DOHH2 (cell line): ENCODE results near the gene BCL2L1.

Source experiments
- H3F3A ChIP-seq: fragments of 200-600 bp; sonication (generic), shearing (Covaris generic); 2 replicates; pipeline ENCODE4 v1.6.0; 2016; ENCODE audit warnings: antibody characterized with exemption, mild to moderate bottlenecking; ENCODE audit not compliant: control insufficient read depth, insufficient read depth
- H3K27ac ChIP-seq: fragments of 200-600 bp; sonication (generic); 2 replicates; pipeline ENCODE4 v1.5.1; 2014; ENCODE audit warnings: low read depth, mild to moderate bottlenecking, low read length, moderate library complexity
- H3K27me3 ChIP-seq: fragments of 200-600 bp; sonication (generic); 2 replicates; pipeline ENCODE4 v1.6.1; 2014; ENCODE audit warnings: mild to moderate bottlenecking, low read length, mixed read lengths; ENCODE audit not compliant: control insufficient read depth
- H3K36me3 ChIP-seq: fragments of 200-600 bp; sonication (generic); 2 replicates; pipeline ENCODE4 v1.6.1; 2014; ENCODE audit warnings: mild to moderate bottlenecking, low read length, moderate library complexity, mixed read lengths; ENCODE audit not compliant: control insufficient read depth
- H3K4me1 ChIP-seq: fragments of 200-600 bp; sonication (generic); 2 replicates; pipeline ENCODE4 v1.6.1; 2014; ENCODE audit warnings: mild to moderate bottlenecking, low read length, mixed read lengths; ENCODE audit not compliant: control insufficient read depth
- H3K4me2 ChIP-seq: fragments of 200-600 bp; sonication (generic); 2 replicates; pipeline ENCODE4 v1.6.0; 2014; ENCODE audit warnings: mild to moderate bottlenecking, low read length, moderate library complexity
- H3K4me3 ChIP-seq: fragments of 200-600 bp; sonication (generic); 2 replicates; pipeline ENCODE4 v1.5.1; 2014; ENCODE audit warnings: mild to moderate bottlenecking, low read length, mixed read lengths
- H3K79me2 ChIP-seq: fragments of 200-600 bp; sonication (generic); 2 replicates; pipeline ENCODE4 v1.6.1; 2014; ENCODE audit warnings: mild to moderate bottlenecking, low read length, mixed read lengths; ENCODE audit not compliant: control insufficient read depth
- H3K9me2 ChIP-seq: fragments of 200-600 bp; sonication (generic); replicated peaks from 2 replicates; pipeline ENCODE4 v1.6.1; 2014; ENCODE audit warnings: mild to moderate bottlenecking, low read length, mixed read lengths; ENCODE audit not compliant: control insufficient read depth
- H3K9me3 ChIP-seq: fragments of 200-600 bp; sonication (generic); 2 replicates; pipeline ENCODE4 v1.6.1; 2014; ENCODE audit warnings: antibody characterized with exemption, low read length, mixed read lengths; ENCODE audit not compliant: control insufficient read depth, insufficient read depth
- H4K20me1 ChIP-seq: fragments of 200-600 bp; sonication (generic); 2 replicates; pipeline ENCODE4 v1.6.0; 2014; ENCODE audit warnings: low read depth, mild to moderate bottlenecking, antibody characterized with exemption, low read length, moderate library complexity; ENCODE audit not compliant: control insufficient read depth, insufficient read depth
- EZH2phosphoT487 ChIP-seq: fragments of 200-600 bp; sonication (generic); IDR thresholded peaks from 2 replicates; pipeline ENCODE4 v1.6.1; 2017; ENCODE audit warnings: borderline replicate concordance, mild to moderate bottlenecking, antibody characterized with exemption, low read length, moderate library complexity, mixed read lengths
- TF ChIP-seq, protein P1 (sequence below): fragments of 200-600 bp; sonication (generic); IDR thresholded peaks from one replicate; pipeline ENCODE4 v1.5.1; 2014; ENCODE audit warnings: antibody characterized with exemption, mild to moderate bottlenecking, low read depth, low read length; ENCODE audit not compliant: poor library complexity, severe bottlenecking

The BCL2L1 gene

DNA sequence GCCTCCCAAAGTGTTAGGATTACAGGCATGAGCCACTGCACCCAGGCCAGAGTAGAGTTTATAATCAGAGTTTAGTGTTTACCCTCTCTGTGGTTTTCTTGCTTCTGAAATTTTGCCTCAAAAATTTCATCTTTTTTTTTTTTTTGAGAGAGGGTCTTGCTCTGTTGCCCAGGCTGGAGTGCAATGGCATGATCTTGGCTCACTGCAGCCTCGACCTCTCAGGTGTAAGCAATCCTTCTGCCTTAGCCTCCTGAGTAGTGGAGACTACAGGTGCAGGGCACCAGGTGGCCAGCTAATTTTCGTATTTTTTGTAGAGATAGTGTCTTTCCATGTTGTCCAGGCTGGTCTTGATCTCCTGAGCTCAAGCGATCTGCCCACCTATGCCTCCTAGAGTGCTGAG is 45.1 kb upstream of the BCL2L1 start:
- TF ChIP-seq EZH2phosphoT487: no peak
- TF ChIP-seq, protein P1, sequence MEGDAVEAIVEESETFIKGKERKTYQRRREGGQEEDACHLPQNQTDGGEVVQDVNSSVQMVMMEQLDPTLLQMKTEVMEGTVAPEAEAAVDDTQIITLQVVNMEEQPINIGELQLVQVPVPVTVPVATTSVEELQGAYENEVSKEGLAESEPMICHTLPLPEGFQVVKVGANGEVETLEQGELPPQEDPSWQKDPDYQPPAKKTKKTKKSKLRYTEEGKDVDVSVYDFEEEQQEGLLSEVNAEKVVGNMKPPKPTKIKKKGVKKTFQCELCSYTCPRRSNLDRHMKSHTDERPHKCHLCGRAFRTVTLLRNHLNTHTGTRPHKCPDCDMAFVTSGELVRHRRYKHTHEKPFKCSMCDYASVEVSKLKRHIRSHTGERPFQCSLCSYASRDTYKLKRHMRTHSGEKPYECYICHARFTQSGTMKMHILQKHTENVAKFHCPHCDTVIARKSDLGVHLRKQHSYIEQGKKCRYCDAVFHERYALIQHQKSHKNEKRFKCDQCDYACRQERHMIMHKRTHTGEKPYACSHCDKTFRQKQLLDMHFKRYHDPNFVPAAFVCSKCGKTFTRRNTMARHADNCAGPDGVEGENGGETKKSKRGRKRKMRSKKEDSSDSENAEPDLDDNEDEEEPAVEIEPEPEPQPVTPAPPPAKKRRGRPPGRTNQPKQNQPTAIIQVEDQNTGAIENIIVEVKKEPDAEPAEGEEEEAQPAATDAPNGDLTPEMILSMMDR: no peak
- H3K27me3 ChIP-seq: no peaks in the 10 kb centered on the region
- H3K4me1 ChIP-seq: no peaks in the 10 kb centered on the region
- H4K20me1 ChIP-seq: no peaks in the 10 kb centered on the region; the same call in 1 of the 2 replicates
- no peak overlapping the region for H3K4me2 ChIP-seq
- no peak overlapping the region for H3K4me3 ChIP-seq
- peaks cover 81% of the 10 kb centered on the region for H3K36me3 ChIP-seq
- 0 out of 2 replicates have a peak, but pooled peaks cover 3% of the 10 kb centered on the region for H3F3A ChIP-seq
- peaks cover 32% of the 10 kb centered on the region for H3K79me2 ChIP-seq
- H3K9me2 ChIP-seq: no peaks in the 10 kb centered on the region
- H3K27ac ChIP-seq: no peak overlapping the region
- no peaks in the 10 kb centered on the region for H3K9me3 ChIP-seq

DNA sequence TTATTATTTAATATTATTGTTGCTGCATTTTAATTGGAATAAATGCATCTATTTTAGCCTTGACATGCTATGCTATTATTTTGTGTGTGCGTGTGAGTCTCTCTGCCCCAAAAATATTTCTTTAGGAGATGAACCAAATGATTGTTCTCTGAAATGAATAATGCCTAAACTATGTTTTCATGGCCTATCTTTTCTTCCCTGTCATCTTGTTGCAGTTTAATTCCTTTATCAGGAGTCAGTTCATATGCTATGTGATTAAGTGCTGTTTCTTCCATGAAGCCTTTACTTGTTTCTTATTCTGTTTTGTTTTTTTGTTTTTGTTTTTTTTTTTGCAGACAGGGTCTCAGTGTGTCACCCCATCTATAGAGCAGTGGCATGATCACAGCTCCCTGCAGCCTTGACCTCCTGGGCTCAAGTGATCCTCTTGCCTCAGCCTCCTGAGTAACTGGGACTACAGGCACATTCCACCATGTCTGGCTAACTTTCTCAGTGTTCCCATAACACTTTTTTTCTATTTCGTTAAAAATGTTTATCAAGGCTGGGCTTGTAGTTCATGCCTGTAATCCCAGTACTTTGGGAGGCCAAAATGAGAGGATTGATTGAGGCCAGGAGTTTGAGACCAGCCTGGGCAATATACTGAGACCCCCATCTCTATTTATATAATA is 42.1 kb upstream of the BCL2L1 start:
- peaks cover 80% of the 10 kb centered on the region for H3K36me3 ChIP-seq

DNA sequence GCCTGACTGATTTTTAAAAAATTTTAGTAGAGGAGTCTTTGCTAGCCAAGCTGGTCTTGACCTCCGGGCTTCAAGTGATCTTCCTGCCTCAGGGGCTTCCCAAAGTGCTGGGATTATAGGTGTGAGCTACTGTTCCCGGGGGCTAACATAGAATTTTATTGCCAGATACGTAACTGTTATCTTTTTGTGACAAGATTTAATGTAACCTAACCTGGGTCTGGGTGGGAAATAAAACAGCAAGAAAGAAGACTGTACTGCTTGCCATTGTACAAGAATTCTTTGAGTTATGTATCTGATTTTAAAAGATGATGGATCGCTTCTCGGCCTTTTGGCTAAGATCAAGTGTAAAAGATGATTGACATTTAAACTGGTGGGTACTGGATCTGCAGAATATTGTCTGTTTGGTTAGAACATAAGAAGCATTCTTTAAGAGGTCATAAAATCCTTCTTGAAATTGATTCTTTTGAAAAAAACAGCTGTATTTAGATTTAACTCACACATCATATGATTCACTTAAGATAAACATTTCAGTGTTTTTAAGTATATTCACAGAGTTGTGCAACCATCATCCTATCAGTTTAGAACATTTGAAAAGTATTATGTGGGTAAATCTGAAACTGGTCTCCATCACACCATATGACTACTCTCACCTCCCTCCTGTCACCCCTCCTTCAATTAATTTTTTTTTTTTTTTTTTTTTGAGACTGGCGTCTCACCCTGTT is 38.0 kb upstream of the BCL2L1 start:
- H3K9me3 ChIP-seq: no peaks in the 10 kb centered on the region
- 0 out of 2 replicates have a peak, but pooled peaks cover 3% of the 10 kb centered on the region for H3F3A ChIP-seq
- H3K4me2 ChIP-seq: no peak overlapping the region
- no peaks in the 10 kb centered on the region for H3K27me3 ChIP-seq
- no peaks in the 10 kb centered on the region for H3K9me2 ChIP-seq
- no peaks in the 10 kb centered on the region for H3K4me1 ChIP-seq
- no peak overlapping the region for H3K4me3 ChIP-seq
- no peaks in the 10 kb centered on the region; the same call in 1 of the 2 replicates for H4K20me1 ChIP-seq
- peaks cover 84% of the 10 kb centered on the region for H3K36me3 ChIP-seq
- H3K79me2 ChIP-seq: peaks cover 81% of the 10 kb centered on the region
- TF ChIP-seq EZH2phosphoT487: no peak
- TF ChIP-seq, protein P1: no peak
- H3K27ac ChIP-seq: no peak overlapping the region

More for the DNA sequence above, 42.1 kb upstream of the BCL2L1 start:
- Histone ChIP-seq H3K9me3 (no peaks in the 10 kb centered on the region), H3K9me2 (no peaks in the 10 kb centered on the region), H4K20me1 (no peaks in the 10 kb centered on the region; the same call in 1 of the 2 replicates), H3K27me3 (no peaks in the 10 kb centered on the region), H3K4me2 (no peak overlapping the region), H3K4me3 (no peak overlapping the region), H3K79me2 (peaks cover 53% of the 10 kb centered on the region), H3F3A (0 out of 2 replicates have a peak, but pooled peaks cover 3% of the 10 kb centered on the region), H3K4me1 (no peaks in the 10 kb centered on the region), H3K27ac (no peak overlapping the region)
- TF ChIP-seq, protein P1: no peak
- no peak for TF ChIP-seq EZH2phosphoT487
